HG02884 (cell line): ENCODE measurements around the gene PJVK.
"Not testable (repeated sequence)": the region's sequence is repeated elsewhere in the genome, so short reads cannot be mapped to it uniquely, and the experiment has no call there.

Experiments
- ATAC-seq: cut with Tn5 transposase; IDR thresholded peaks from one replicate; pipeline ENCODE4 v1.9.1; 2021; ENCODE audit warnings: mild to moderate bottlenecking, moderate library complexity; ENCODE audit not compliant: unreplicated experiment

Gene PJVK

GRCh38 chr2:178450774-178451525 lies at the start of gene PJVK, which contains the start of gene PRKRA:
PJVK (plus strand) TSS chr2:178451378; CDS start chr2:178453410, 2,032 bp downstream.
PRKRA (minus strand) TSS chr2:178451175; CDS start chr2:178451030, 145 bp downstream.
- peak; percentile 78 for ATAC-seq

- no peak for ATAC-seq
Measured at GRCh38 chr2:178401994-178402437, 49.2 kb upstream of the PJVK start.

- peak; percentile 38 for ATAC-seq
Measured at GRCh38 chr2:178403671-178404306, 47.4 kb upstream of the PJVK start.

DNA sequence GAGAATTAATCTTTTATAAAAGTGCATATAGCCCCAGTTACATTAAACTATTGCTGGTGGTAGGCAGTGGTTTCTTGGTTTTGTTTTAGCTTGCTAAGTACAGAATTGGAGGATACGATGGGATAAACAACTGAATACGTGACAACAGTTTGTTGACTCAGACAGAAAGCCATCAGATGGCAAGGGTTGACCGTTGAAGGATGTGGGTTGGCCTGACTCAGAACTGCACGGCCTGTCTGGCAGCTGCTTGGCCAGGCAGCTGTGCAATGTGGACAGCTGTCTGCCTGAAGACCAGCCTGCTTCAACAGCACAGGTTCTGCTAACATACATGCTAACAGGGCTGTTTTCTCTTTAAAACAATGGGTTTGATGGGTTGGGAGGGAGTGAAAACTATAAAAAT lies 46.8 kb upstream of the PJVK start:
- ATAC-seq: peak; percentile 99

DNA sequence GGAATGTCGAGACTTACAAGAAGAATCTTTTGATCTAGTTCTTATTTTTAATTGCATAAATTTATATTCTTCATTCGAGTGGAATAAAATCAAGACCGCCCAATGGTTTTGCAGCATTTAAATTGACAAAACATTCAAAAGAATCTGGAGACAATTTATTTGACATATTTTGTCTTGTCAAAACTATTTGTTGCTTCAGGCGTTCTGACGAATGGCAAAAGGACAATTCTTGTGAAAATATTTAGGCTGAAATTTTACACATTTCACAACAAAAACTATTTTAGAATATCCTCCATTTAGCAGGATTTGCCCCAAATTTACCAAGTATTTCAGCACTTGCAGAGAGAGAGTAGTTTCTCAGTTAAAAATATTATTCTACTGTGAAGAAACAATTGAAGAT lies 41.9 kb upstream of the PJVK start:
- ATAC-seq: no peak

DNA sequence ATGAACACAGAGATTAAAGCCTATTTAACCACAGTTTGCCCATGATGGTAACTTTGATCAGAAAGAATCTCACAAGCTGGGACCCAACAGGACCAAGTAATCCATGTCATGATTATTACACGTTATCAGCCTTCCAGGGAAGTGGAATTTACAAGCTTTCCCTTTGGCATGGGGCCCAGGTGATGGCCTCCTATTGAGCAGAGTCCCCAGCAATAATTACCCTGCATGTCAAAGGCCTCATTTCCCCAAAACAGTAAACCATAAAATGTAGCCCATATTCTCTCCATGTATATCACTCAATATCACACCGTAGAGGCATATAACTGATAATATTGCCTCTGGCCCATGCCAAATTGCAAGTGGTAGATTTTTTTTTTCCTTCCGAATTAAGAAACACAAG lies 39.1 kb upstream of the PJVK start:
- no peak for ATAC-seq

DNA sequence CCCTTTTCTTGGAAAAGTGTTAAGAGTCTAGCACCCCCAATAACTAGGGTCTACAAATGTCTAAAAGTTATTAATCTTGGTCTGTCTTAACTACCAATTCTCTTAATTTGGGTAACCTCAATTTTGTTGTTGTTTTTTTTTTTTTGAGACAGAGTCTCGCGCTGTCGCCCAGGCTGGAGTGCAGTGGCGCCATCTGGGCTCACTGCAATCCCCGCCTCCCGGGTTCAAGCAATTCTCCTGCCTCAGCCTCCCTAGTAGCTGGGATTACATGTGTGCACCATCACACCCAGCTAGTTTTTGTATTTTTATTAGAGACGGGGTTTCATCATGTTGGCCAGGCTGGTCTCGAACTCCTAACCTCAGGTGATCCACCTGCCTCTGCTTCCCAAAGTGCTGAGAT lies 38.7 kb upstream of the PJVK start:
- not testable (repeated sequence) for ATAC-seq

DNA sequence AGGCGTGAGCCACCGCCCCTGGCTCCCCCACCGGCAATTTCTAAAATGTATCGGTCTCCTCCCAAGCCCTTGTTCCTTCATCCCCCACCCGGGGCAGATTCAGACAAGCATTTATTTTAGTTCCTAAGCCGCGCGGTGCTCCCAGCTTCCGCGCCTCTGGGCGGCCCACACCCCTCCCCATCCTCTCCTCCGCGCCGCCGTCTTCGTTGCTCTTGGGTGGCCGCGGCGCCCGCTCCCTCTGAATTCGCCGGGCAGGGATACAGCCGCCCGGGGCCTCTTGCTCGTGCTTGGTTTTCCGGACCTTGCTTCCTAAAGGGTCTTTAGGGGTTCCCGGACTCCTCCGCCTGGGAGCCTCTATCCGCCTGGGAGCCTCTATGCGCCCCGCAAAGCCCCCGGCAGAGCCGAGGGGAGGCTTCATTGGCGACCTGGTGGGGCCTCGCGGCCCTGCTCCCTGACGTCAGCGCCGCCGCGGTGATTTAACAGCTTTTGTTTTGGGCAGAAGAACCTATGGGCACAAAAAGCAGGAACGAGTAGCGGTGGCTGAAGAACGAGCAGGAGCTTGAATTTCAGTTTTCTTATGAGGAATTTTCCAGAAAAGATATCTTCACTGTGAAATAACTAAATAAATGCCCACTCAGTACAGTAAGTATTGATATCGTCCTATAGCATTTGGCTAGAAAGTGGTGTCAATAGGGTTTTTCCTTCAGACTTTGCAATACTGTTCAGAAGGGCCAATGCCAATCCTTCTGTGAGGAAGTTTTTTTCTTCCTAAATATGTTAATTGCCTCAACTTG lies 37.5 kb upstream of the PJVK start:
- ATAC-seq: peak; percentile 75

GRCh38 chr2:178414266-178415247 lies 36.6 kb upstream of the PJVK start:
- peak; percentile 78 for ATAC-seq

GRCh38 chr2:178415979-178416378 lies 35.2 kb upstream of the PJVK start:
- no peak for ATAC-seq

GRCh38 chr2:178417916-178418315 lies 33.3 kb upstream of the PJVK start:
- no peak for ATAC-seq

DNA sequence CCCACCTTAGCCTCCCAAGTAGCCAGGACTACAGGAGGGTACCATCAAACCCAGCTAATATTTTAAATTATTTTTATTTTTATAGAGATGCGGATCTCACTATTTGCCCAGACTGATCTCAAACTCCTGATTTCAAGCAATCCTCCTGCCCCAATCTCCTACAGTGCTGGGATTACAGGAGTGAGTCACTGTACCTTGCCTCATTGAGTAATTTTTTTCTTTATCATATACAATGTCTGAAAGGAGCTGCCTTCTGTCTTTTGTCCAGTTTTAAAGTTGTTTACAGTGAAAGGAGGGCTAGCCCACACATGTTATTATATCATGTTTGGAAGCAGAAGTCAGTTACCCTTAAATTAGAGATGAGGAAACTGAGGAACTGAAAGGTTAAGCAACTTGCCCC lies 32.8 kb upstream of the PJVK start:
- no peak for ATAC-seq

DNA sequence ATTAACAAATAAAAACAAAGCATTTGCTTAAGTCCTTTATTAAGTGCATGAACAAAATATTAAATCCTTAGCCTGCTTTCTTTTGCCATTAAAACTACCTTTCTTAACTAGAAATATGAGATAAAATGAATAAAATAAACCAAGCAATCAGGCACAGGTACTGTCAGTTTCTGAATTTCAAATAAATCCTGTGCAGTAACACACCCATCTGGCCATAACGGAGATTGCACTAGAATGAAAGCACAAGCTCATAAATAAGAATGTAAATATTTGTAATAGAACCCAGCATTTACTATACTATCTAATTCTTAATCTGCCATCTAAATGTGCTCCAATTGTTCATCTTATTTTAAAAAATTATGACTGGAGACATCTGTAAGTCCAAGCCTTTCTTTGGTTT lies 32.1 kb upstream of the PJVK start:
- ATAC-seq: no peak

GRCh38 chr2:178420463-178420999 lies 30.6 kb upstream of the PJVK start:
- ATAC-seq: no peak

GRCh38 chr2:178422097-178422496 lies 29.1 kb upstream of the PJVK start:
- ATAC-seq: no peak

DNA sequence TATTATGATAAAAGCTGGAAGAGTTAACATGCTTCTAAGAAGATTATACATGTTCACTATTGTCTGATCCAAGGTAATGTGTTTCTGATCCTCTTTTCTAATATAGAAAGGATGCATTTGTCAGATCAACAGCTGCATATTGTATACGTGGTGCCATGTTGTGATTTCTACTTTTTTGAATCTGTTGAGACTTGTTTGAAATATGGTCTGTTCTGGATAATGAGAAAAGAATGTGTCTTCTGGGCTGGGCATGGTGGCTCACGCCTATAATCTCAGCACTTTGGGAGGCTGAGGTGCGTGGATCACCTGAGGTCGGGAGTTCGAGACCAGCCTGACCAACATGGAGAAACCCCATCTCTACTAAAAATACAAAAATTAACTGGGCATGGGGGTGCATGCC lies 27.4 kb upstream of the PJVK start:
- ATAC-seq: not testable (repeated sequence)

- ATAC-seq: no peak
Measured at GRCh38 chr2:178425255-178425827, 25.8 kb upstream of the PJVK start.

DNA sequence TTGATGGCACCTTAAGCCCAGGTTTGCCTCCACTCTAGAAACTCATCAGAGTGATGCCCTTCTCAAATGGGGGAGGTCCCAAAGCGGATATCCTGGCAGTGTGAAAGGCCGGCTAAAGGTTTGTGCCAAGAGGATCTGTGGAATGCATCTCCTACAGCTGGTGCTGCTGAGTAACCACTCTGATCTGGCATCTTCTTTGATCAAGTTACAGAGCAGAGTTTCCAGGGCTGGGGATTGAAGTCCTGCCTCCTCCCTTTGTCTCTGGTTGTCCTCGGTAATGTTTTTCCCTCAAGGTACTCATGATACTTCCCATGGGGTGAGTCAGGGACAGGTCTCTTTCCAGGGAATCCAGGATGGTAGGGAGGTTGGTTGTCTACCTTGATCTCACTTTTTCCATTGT lies 24.8 kb upstream of the PJVK start:
- no peak for ATAC-seq

DNA sequence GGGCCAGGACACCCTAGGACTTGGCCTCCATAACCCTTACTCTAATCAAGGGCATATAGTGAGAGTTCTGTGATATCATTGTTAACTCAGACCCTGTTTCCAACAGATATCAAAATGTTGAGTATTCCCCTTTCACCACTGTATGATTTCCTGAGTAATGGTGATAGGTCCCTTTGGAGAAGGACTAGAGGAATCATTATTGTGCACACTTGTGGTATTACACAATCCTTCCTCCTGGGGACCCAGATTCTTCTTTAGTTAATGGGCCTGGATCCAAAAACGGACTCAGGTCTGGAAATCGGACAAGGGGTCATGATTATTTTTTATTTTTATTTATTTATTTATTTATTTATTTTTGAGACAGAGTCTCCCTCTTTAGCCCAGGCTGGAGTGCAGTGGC lies 23.7 kb upstream of the PJVK start:
- ATAC-seq: no peak

DNA sequence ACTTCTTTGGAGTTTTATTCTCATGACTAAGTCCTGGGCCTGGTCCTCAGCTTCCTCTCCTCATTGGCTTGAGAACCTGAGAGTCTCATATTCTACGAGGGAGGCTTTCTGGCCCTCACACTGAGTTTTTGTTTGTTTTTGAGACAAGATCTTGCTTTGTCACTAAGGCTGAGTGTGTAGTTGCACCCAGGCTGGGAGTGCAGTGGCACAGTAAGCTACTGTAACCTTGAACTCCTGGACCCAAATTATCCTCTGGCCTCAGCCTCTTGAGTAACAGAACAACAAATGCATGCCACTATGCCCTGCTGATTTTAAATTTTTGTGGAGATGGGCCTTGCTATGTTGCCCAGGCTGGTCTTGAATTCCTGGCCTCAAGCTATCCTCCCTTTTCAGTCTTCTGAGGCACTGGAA lies 22.8 kb upstream of the PJVK start:
- ATAC-seq: no peak
